ENCODE data around the gene CYP26C1. TPM values are rescaled to one million over a fixed set of nuclear protein-coding genes. Genes with fewer than 3 reads are reported as not detected.

Gene CYP26C1
- total RNA-seq, result under 1 TPM; 0.09 to 0.42 TPM
- under 1 TPM in 1 of 6 donors, not detected in 5; 0.18 TPM for polyA plus RNA-seq (ENCODE audit: insufficient read length in 6 of 6)
- long read RNA-seq, donor 1, result 0 reads
- long read RNA-seq, donor 2, result 0 reads
- long read RNA-seq, donor 3, result 0 reads
- long read RNA-seq, donor 4, result 0 reads
- long read RNA-seq, donor 5, result 0 reads
- long read RNA-seq, donor 6, result 0 reads
- long read RNA-seq, donor 7, result 0 reads
- long read RNA-seq, donor 8, result 0 reads
- long read RNA-seq, donor 9, result 0 reads
- long read RNA-seq, donor 10, result 0 reads
- long read RNA-seq, donor 11, result 0 reads
- long read RNA-seq, donor 12, result 0 reads

GRCh38 chr10:93059975-93060886 is at the start of gene CYP26C1:
CYP26C1 (plus strand) TSS chr10:93060798; CDS start chr10:93061264, 466 bp downstream.
- Histone ChIP-seq H3K27me3 (peaks cover 54 to 57% of the 10 kb centered on the region in 2 donors), H3K9me3 (no peaks in the 10 kb centered on the region), H3K27ac (no peak within 1 kb of the TSS), H3K4me1 (peaks cover 16 to 26% of the 10 kb centered on the region in 2 donors), H3K4me3 (no peak within 1 kb of the TSS), H3K36me3 (peaks cover 0 to 45% of the 10 kb centered on the region in 2 donors)
- ATAC-seq (no peak), DNase-seq (no peak)
- intact Hi-C loops (cut with DNase I), result no loop called here
- TF ChIP-seq CTCF (IDR thresholded peaks at IDR 0.05), result no peak

- ATAC-seq (no peak), DNase-seq (no peak)
- H3K27ac ChIP-seq, result no peak overlapping the region
- no peaks in the 10 kb centered on the region for H3K27me3 ChIP-seq
- TF ChIP-seq CTCF (IDR thresholded peaks at IDR 0.05), result no peak
- H3K4me1 ChIP-seq, result no peaks in the 10 kb centered on the region
- no peak overlapping the region for H3K4me3 ChIP-seq
- intact Hi-C loops (cut with DNase I), result no loop called here
- no peaks in the 10 kb centered on the region for H3K9me3 ChIP-seq
- peaks cover 0 to 16% of the 10 kb centered on the region in 2 donors for H3K36me3 ChIP-seq
Observed at GRCh38 chr10:93015722-93016121, 44.9 kb upstream of the CYP26C1 start.

- H3K27me3 ChIP-seq, result no peaks in the 10 kb centered on the region
- H3K36me3 ChIP-seq, result peaks cover 0 to 22% of the 10 kb centered on the region in 2 donors
- H3K9me3 ChIP-seq, result no peaks in the 10 kb centered on the region
- DNase-seq, result no peak
- TF ChIP-seq CTCF (IDR thresholded peaks at IDR 0.05), result no peak
- no peak overlapping the region for H3K4me3 ChIP-seq
- ATAC-seq, result peak; percentile 48
- no peaks in the 10 kb centered on the region for H3K4me1 ChIP-seq
- H3K27ac ChIP-seq, result no peak overlapping the region
- intact Hi-C loops (cut with DNase I), result no loop called here
Observed at GRCh38 chr10:93023013-93023650, 37.5 kb upstream of the CYP26C1 start.

DNA sequence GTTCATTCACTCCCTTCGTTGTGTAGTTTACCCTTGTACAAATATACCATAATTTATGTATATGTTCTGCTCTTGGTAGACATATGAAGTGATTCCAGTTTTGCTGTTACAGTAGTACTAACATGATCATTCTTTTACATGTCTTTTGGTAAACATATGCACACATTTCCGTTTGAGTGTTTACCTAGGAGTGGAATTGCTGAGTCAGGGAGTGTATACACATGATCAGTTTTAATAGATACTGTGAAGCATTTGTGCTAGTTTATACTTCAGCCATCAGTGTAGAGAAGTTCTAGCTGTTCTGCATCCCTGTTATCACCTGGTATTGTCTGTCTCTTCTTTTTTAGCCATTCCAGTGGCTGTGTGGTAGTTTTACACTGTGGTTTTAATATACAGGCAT is 34.5 kb upstream of the CYP26C1 start:
- intact Hi-C loops (cut with DNase I), result no loop called here
- DNase-seq (no peak), ATAC-seq (no peak)
- H3K4me3 ChIP-seq, result no peak overlapping the region
- TF ChIP-seq CTCF (IDR thresholded peaks at IDR 0.05), result no peak
- peaks cover 0 to 23% of the 10 kb centered on the region in 2 donors for H3K36me3 ChIP-seq
- no peaks in the 10 kb centered on the region for H3K27me3 ChIP-seq
- no peaks in the 10 kb centered on the region for H3K9me3 ChIP-seq
- H3K27ac ChIP-seq, result no peak overlapping the region
- H3K4me1 ChIP-seq, result no peaks in the 10 kb centered on the region

DNA sequence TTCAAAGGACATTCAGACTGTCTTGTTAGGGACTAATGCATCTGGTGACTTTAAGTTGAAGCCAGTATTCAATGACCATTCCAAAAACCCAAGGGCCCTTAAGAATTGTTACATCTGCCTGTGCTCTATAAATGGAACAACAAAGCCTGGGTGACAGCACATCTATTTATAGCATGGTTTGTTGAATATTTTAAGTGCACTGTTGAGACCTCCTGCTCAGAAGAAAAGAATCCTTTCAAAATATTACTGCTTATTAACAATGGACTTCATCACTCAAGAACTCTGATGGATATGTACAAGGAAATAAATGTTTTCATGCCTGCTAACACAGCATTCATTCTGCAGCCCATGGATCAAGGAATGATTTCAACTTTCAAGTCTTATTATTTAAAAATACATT is 33.1 kb upstream of the CYP26C1 start:
- Histone ChIP-seq H3K27ac (no peak overlapping the region), H3K4me3 (no peak overlapping the region), H3K27me3 (no peaks in the 10 kb centered on the region), H3K9me3 (no peaks in the 10 kb centered on the region), H3K36me3 (peaks cover 0 to 21% of the 10 kb centered on the region in 2 donors), H3K4me1 (no peaks in the 10 kb centered on the region)
- DNase-seq (no peak), ATAC-seq (no peak)
- TF ChIP-seq CTCF (IDR thresholded peaks at IDR 0.05), result no peak
- intact Hi-C loops (cut with DNase I), result no loop called here

All from left lung (tissue), 14 donors.